SK-N-MC (cell line): Measurements from ENCODE around the gene CD93.

ENCODE experiments used
- DNase-seq: peaks from one replicate; pipeline ENCODE4 v3.0.0-alpha.2; 2011; ENCODE audit warnings: low read depth, low spot score
- H3K27ac ChIP-seq: fragments of 200-600 bp; sonication (generic); 2 replicates; pipeline ENCODE4 v1.5.1; 2016; ENCODE audit warnings: mixed run types
- H3K36me3 ChIP-seq: fragments of 200-600 bp; sonication (generic); 2 replicates; pipeline ENCODE4 v1.6.1; 2017; ENCODE audit warnings: antibody characterized with exemption, low read length, mixed read lengths; ENCODE audit not compliant: insufficient read depth
- H3K4me3 ChIP-seq: fragments of 200-600 bp; sonication (generic); 2 replicates; pipeline ENCODE4 v1.5.1; 2016
- H3K9ac ChIP-seq: fragments of 200-600 bp; sonication (generic); 2 replicates; pipeline ENCODE4 v1.8.0; 2017; ENCODE audit warnings: mixed run types, mixed read lengths; ENCODE audit not compliant: insufficient read length
- H3K9me3 ChIP-seq: fragments of 200-600 bp; sonication (generic); 2 replicates; pipeline ENCODE4 v1.6.1; 2017; ENCODE audit warnings: low read depth, mild to moderate bottlenecking, antibody characterized with exemption, low read length, moderate library complexity, mixed read lengths
- EZH2 ChIP-seq: fragments of 200-600 bp; sonication (generic); IDR thresholded peaks from one replicate; pipeline ENCODE4 v1.6.1; 2017; ENCODE audit warnings: antibody characterized with exemption
- FOXP2 ChIP-seq: optimal IDR thresholded peaks from 2 replicates; pipeline ENCODE3; 2011; ENCODE audit warnings: mild to moderate bottlenecking, moderate library complexity; ENCODE audit not compliant: insufficient read depth; ENCODE audit errors: extremely low read length, control extremely low read depth
- POLR2AphosphoS5 ChIP-seq: IDR thresholded peaks from 2 replicates; pipeline ENCODE4 v1.6.1; 2012; ENCODE audit warnings: mild to moderate bottlenecking, low read depth, low read length, borderline replicate concordance

CD93 gene

DNA sequence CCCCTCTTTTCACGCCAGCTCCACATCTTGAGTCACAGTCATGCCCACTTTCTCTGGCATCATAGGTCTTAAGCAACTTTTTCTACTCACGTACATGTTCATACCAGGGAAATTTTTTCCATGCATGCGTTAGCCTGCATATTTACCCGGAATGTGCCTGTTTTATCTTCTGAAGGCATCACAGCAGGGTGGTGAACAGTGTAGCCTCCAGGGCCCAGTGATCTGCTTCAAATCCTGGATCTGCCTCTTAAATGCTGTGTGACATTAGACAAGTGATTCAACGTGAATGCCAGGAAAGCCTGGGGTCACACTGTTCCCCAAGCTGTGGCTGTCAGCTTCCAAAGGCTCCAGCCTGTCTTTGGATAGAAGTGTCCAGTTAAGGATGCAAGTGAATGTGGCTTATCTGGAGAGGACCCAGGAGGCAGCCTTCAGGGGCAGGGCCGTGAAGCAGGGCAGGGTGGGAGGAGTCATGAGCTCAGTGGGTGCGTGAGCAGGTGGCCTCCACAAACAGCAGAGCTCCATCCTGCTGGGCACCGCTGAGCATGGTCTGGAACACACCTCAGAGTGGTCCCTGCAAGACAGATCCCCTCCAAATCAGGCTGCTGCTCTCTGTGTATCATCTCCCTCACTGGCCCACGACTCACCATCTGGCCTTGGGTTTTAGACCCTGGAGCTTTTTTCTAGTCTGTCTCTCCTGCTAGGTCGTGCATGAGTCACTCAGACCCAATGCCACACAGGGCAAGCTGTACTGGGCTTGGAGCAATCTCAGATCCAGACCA is 30.4 kb upstream of the CD93 start:
- no peak overlapping the region for H3K9ac ChIP-seq
- H3K9me3 ChIP-seq = no peaks in the 10 kb centered on the region
- no peak overlapping the region for H3K4me3 ChIP-seq
- TF ChIP-seq FOXP2 = no peak
- no peak overlapping the region for H3K27ac ChIP-seq
- H3K36me3 ChIP-seq = no peaks in the 10 kb centered on the region
- no peak for DNase-seq

DNA sequence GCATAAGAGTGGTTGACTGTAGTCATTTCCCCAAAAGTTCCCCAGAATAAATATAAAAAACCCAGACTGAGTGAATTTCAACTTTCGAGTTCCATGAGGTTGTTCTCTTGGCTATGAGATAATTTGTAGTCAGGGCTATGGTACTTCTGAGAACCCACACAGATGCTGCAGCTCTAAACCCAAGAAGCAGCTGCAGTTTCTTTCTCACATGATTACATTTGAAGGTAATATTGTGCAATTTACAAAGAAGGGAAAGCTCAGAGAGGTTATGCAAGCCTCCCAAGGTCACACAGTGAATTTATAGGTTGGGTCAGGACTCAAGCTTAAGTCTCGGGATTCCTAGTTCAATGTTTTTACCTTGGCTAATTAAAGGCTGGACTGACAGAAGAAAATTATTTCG is 29.7 kb upstream of the CD93 start:
- no peak overlapping the region for H3K9ac ChIP-seq
- H3K27ac ChIP-seq = no peak overlapping the region
- TF ChIP-seq POLR2AphosphoS5 = no peak
- no peak for TF ChIP-seq EZH2
- TF ChIP-seq FOXP2 = no peak

DNA sequence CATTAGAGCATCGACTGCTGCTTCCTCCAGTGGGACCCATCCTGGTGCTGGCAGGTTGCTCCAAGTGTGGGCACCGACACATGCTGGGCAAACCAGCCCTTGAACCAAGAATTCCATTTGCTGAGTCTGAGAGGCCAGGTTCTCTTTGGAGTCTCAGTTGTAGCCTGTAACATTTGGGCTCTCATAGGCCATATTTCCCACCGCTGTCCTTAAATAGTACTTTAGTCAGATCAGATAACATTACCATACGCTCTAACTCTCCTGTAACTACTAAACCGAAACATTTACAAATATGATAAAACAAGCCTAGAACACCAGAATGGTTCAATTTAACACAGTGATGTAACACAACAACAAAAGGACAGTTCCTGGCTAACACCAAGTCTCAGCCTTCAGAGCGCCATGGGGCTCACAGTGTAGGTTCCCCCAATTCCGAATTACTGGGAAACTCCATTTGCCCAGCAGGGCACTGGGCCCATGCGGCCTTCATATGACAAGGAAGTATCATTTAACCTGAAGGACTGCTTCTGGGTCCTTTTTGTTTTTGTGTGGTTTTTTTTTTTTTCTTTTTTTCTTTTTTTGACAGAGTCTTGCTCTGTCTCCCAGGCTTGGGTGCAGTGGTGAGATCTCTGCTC is 28.4 kb upstream of the CD93 start:
- H3K27ac ChIP-seq = no peak overlapping the region

More for the DNA sequence above, 29.7 kb upstream of the CD93 start:
- DNase-seq = no peak
- Histone ChIP-seq H3K9me3 (no peaks in the 10 kb centered on the region), H3K4me3 (no peak overlapping the region), H3K36me3 (no peaks in the 10 kb centered on the region)

GRCh38 chr20:23114018-23114417 is 27.9 kb upstream of the CD93 start:
- Histone ChIP-seq H3K9me3 (no peaks in the 10 kb centered on the region), H3K9ac (no peak overlapping the region), H3K4me3 (no peak overlapping the region), H3K36me3 (no peaks in the 10 kb centered on the region), H3K27ac (no peak overlapping the region)
- no peak for TF ChIP-seq EZH2
- TF ChIP-seq POLR2AphosphoS5 = no peak
- TF ChIP-seq FOXP2 = no peak
- DNase-seq = no peak

More for the DNA sequence above, 28.4 kb upstream of the CD93 start:
- Histone ChIP-seq H3K36me3 (no peaks in the 10 kb centered on the region), H3K9me3 (no peaks in the 10 kb centered on the region), H3K9ac (no peak overlapping the region), H3K4me3 (no peak overlapping the region)
- no peak for TF ChIP-seq FOXP2
- no peak for TF ChIP-seq POLR2AphosphoS5
- TF ChIP-seq EZH2 = no peak
- no peak for DNase-seq

- Histone ChIP-seq H3K9ac (no peak overlapping the region), H3K9me3 (no peaks in the 10 kb centered on the region), H3K4me3 (no peak overlapping the region), H3K36me3 (no peaks in the 10 kb centered on the region), H3K27ac (no peak overlapping the region)
- no peak for DNase-seq
- no peak for TF ChIP-seq FOXP2
- TF ChIP-seq POLR2AphosphoS5 = no peak
- TF ChIP-seq EZH2 = no peak
Observed at GRCh38 chr20:23112595-23112994, 26.5 kb upstream of the CD93 start.

GRCh38 chr20:23111944-23112342 is 25.8 kb upstream of the CD93 start:
- Histone ChIP-seq H3K27ac (no peak overlapping the region), H3K9me3 (no peaks in the 10 kb centered on the region), H3K36me3 (no peaks in the 10 kb centered on the region), H3K4me3 (no peak overlapping the region), H3K9ac (no peak overlapping the region)
- TF ChIP-seq POLR2AphosphoS5 = no peak
- no peak for TF ChIP-seq FOXP2
- TF ChIP-seq EZH2 = no peak
- DNase-seq = no peak

- no peak for DNase-seq
- H3K27ac ChIP-seq = no peak overlapping the region
- H3K9ac ChIP-seq = no peak overlapping the region
- H3K9me3 ChIP-seq = no peaks in the 10 kb centered on the region
- no peaks in the 10 kb centered on the region for H3K36me3 ChIP-seq
- no peak overlapping the region for H3K4me3 ChIP-seq
- TF ChIP-seq EZH2 (no peak), FOXP2 (no peak), POLR2AphosphoS5 (no peak)
Observed at GRCh38 chr20:23111307-23111943, 25.3 kb upstream of the CD93 start.

GRCh38 chr20:23108871-23109270 is 22.7 kb upstream of the CD93 start:
- TF ChIP-seq POLR2AphosphoS5 (no peak), FOXP2 (no peak), EZH2 (no peak)
- Histone ChIP-seq H3K9me3 (no peaks in the 10 kb centered on the region), H3K9ac (no peak overlapping the region), H3K36me3 (no peaks in the 10 kb centered on the region), H3K4me3 (no peak overlapping the region), H3K27ac (no peak overlapping the region)
- DNase-seq = no peak

DNA sequence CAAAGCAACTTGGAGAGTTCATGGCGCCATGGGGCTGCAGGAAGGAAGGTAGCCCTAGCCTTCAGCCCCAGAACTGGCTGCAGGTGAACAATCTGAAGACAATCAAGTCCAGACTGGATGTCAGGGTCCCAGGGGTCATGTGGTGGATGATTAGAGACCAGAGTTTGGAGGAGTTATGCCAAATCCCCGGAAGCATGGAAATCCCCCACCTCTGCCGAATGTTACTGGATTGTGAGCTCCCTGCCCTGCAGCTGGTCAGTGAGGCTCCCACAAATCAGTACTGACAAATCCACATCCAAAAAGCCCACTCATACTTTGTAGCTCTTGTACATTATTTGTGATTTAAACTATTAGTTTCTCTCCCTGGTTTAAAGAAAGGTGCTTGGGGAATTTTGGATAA is 21.3 kb upstream of the CD93 start:
- no peaks in the 10 kb centered on the region for H3K9me3 ChIP-seq
- TF ChIP-seq POLR2AphosphoS5 (no peak), FOXP2 (no peak), EZH2 (no peak)
- no peaks in the 10 kb centered on the region for H3K36me3 ChIP-seq
- H3K27ac ChIP-seq = no peak overlapping the region
- no peak overlapping the region for H3K9ac ChIP-seq
- no peak for DNase-seq
- no peak overlapping the region for H3K4me3 ChIP-seq
